AG04450 (cell line): ENCODE measurements around the gene PBX1. TPM values are rescaled to one million over a fixed set of nuclear protein-coding genes. Genes with fewer than 3 reads are reported as not detected.

Experiments used
- CTCF ChIA-PET: fragments of 300-600, 350-600 bp; formaldehyde crosslinking; extraction: SDS; loops from one replicate; lab custom pipeline; 2022; ENCODE audit warnings: antibody characterized with exemption, inconsistent platforms; lab: Charles Lee
- POLR2A ChIA-PET: fragments of 350-600 bp; formaldehyde crosslinking; extraction: SDS; loops from one replicate; lab custom pipeline; 2021; ENCODE audit warnings: antibody characterized with exemption, inconsistent platforms; lab: Yijun Ruan, JAX
- DNase-seq: peaks from one replicate; pipeline ENCODE4 v3.0.0-alpha.2; 2011; ENCODE audit warnings: low read depth, low spot score
- H3K27ac ChIP-seq: one replicate; pipeline ENCODE4 v1.5.1; 2012; ENCODE audit warnings: low read depth, low read length, control low read depth
- H3K27me3 ChIP-seq: one replicate; pipeline ENCODE4 v1.6.0; 2012; ENCODE audit warnings: low read length; ENCODE audit not compliant: control insufficient read depth, insufficient read depth
- H3K4me3 ChIP-seq: 2 replicates; pipeline ENCODE4 v1.5.1; 2011; ENCODE audit warnings: mild to moderate bottlenecking, low read depth, low read length, control low read depth
- H3K9me3 ChIP-seq: 2 replicates; pipeline ENCODE4 v1.5.1; 2012; ENCODE audit warnings: low read length; ENCODE audit not compliant: control insufficient read depth, insufficient read depth
- polyA plus RNA-seq: library from polyadenylated mRNA; depleted of rRNA; stranded (reverse); fragments of >200 nt; gene quantifications from 2 replicates; pipeline ENCODE4 v1.2.3, GENCODE V29; 2011
- TF ChIP-seq, protein P1 (sequence below): IDR thresholded peaks from 2 replicates; pipeline ENCODE4 v1.5.1; 2011; ENCODE audit warnings: low read depth, low read length, control low read depth, inconsistent platforms

The PBX1 gene
- polyA plus RNA-seq, 1 experiment = 49.9 TPM

DNA sequence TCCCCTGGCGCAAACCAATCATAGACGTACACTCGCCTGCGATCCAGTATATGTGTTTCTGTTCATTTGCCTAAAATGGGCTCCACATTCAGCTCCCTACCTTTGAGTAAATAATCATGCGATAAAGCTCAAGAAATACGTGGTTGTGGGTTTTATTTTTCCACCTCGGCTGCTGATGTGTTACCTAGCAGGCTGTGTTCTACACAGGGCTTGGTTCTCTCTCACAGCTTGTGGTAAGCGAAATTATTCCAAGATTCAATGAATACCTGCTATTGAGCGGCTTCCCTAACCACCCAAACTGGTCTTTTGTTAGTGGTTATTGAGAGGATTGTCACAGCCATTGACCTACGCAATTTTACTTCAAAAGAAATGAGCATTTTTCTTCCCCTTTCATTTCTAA, 180.2 kb downstream of the PBX1 start:
- DNase-seq = no peak
- ChIA-PET CTCF (no interaction called here), POLR2A (no interaction called here)
- H3K27ac ChIP-seq = no peak overlapping the region
- no peak overlapping the region for H3K4me3 ChIP-seq
- no peaks in the 10 kb centered on the region for H3K27me3 ChIP-seq
- H3K9me3 ChIP-seq = no peaks in the 10 kb centered on the region
- TF ChIP-seq, protein P1, sequence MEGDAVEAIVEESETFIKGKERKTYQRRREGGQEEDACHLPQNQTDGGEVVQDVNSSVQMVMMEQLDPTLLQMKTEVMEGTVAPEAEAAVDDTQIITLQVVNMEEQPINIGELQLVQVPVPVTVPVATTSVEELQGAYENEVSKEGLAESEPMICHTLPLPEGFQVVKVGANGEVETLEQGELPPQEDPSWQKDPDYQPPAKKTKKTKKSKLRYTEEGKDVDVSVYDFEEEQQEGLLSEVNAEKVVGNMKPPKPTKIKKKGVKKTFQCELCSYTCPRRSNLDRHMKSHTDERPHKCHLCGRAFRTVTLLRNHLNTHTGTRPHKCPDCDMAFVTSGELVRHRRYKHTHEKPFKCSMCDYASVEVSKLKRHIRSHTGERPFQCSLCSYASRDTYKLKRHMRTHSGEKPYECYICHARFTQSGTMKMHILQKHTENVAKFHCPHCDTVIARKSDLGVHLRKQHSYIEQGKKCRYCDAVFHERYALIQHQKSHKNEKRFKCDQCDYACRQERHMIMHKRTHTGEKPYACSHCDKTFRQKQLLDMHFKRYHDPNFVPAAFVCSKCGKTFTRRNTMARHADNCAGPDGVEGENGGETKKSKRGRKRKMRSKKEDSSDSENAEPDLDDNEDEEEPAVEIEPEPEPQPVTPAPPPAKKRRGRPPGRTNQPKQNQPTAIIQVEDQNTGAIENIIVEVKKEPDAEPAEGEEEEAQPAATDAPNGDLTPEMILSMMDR = no peak

- no peaks in the 10 kb centered on the region for H3K27me3 ChIP-seq
- ChIA-PET POLR2A (no interaction called here), CTCF (interaction anchor here (0.6 to 1.1 kb wide), 2 partner anchors 47 to 114 kb away, joined by 4 to 5 read pairs; no protein-coding TSS in a partner anchor)
- no peak overlapping the region for H3K4me3 ChIP-seq
- H3K27ac ChIP-seq = no peak overlapping the region
- no peak for DNase-seq
- no peaks in the 10 kb centered on the region for H3K9me3 ChIP-seq
- TF ChIP-seq, protein P1 = no peak
Observed at GRCh38 chr1:164740000-164740526, 181.1 kb downstream of the PBX1 start.

DNA sequence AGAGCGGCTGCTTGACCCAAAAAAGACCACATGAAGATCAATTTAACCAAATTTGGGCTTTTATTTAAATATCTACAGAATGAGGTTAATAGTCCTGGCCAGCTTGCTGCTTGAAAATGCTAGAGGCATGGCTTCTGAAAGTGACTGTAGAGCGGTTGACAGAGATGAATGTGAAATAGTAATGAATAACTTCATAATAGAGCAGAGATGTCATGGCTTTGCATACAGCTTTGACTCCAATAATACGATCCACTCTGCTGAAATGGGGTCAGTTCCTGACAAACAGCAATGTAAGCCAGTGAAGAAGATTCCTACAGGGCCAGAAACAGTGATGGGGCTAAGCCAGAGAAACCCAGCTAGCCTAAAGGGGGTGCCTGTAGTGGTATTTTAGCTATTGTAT, 183.8 kb downstream of the PBX1 start:
- Histone ChIP-seq H3K4me3 (no peak overlapping the region), H3K27ac (no peak overlapping the region), H3K9me3 (no peaks in the 10 kb centered on the region), H3K27me3 (no peaks in the 10 kb centered on the region)
- CTCF ChIA-PET = interaction anchor here (0.5 kb wide), 1 partner anchor 827 kb away, joined by 4 read pairs; no protein-coding TSS in a partner anchor
- POLR2A ChIA-PET = no interaction called here
- DNase-seq = no peak
- TF ChIP-seq, protein P1 = no peak

DNA sequence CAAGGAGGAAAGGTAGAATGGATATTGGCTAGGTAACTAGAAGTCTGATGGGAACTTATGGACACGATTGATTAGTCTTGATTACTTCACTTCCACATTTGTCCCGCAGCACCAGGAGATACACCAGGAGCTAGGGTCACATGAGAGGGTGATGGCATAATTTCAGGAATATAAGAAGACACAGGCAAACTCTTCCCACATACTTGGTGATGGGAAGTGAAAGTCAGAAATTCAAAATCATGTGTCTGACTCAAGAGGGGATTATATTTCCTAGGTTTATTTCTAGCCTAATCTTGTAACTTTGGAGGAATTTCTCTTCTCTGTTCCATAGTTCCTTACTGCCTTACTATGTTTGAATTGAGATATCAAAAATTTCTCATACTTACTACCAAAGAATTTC, 185.0 kb downstream of the PBX1 start:
- H3K27ac ChIP-seq = no peak overlapping the region
- CTCF ChIA-PET = interaction anchor here (0.7 kb wide), 1 partner anchor 598 kb away, joined by 3 read pairs; no protein-coding TSS in a partner anchor
- no peaks in the 10 kb centered on the region for H3K9me3 ChIP-seq
- H3K4me3 ChIP-seq = no peak overlapping the region
- POLR2A ChIA-PET = no interaction called here
- DNase-seq = no peak
- H3K27me3 ChIP-seq = no peaks in the 10 kb centered on the region
- TF ChIP-seq, protein P1 = no peak

- ChIA-PET POLR2A (interaction anchor here (0.6 kb wide), 1 partner anchor 21 kb away, joined by 12 read pairs; no protein-coding TSS in a partner anchor), CTCF (interaction anchor here (1.4 kb wide), 1 partner anchor 42 kb away, joined by 8 read pairs; no protein-coding TSS in a partner anchor)
- H3K4me3 ChIP-seq = no peak overlapping the region
- TF ChIP-seq, protein P1 = no peak
- DNase-seq = no peak
- no peaks in the 10 kb centered on the region for H3K9me3 ChIP-seq
- no peaks in the 10 kb centered on the region for H3K27me3 ChIP-seq
- H3K27ac ChIP-seq = no peak overlapping the region
Observed at GRCh38 chr1:164745736-164746135, 186.8 kb downstream of the PBX1 start.
